B cell (primary cell): Measurements from ENCODE around the gene HIP1. TPM values are rescaled to one million over a fixed set of nuclear protein-coding genes. Genes with fewer than 3 reads are reported as not detected.

ENCODE experiments used
- ATAC-seq: fragments of 200-7000 bp; cut with Tn5 transposase; one replicate; pipeline ENCODE4 v1.10.0; 2021; ENCODE audit warnings: low read depth, mild to moderate bottlenecking, moderate number of reproducible peaks, moderate library complexity
- CTCF ChIA-PET: fragments of 350-600 bp; sonication (Branson Sonifier 250); formaldehyde crosslinking; loops from one replicate; lab custom pipeline; 2021; ENCODE audit warnings: antibody characterized with exemption, inconsistent platforms; lab: Charles Lee
- POLR2A ChIA-PET: fragments of 350-600 bp; sonication (Branson Sonifier 250); formaldehyde crosslinking; loops from one replicate; lab custom pipeline; 2021; ENCODE audit warnings: antibody characterized with exemption; lab: Charles Lee
- DNase-seq: peaks from one replicate; pipeline ENCODE4 v3.0.0; 2013
- H2AFZ ChIP-seq: 2 replicates; pipeline ENCODE4 v1.6.1; 2012; ENCODE audit warnings: mild to moderate bottlenecking, low read depth, low read length; ENCODE audit not compliant: insufficient read depth, poor library complexity, severe bottlenecking
- H3K27ac ChIP-seq, 2 donors: 1 replicate in 1 of 2; 2 replicates in 1 of 2; pipeline ENCODE4 v1.5.1; 2012 to 2013; ENCODE audit warnings: low read length in 2 of 2, mild to moderate bottlenecking in 2 of 2, moderate library complexity in 1 of 2
- H3K27me3 ChIP-seq, 4 experiments: fragments of 200-600 bp in 1 of 4; sonication (generic) in 1 of 4; replicated peaks in 1 of 4; 1 replicate in 2 of 4; 2 replicates in 2 of 4; pipeline versions ENCODE4 v1.6.1 to v1.7.0; 2013 to 2016; ENCODE audit warnings: low read length in 3 of 4, mild to moderate bottlenecking in 2 of 4, mixed read lengths in 1 of 4, moderate library complexity in 1 of 4; ENCODE audit not compliant: insufficient read depth in 4 of 4, control insufficient read depth in 3 of 4; ENCODE audit errors: control extremely low read depth in 1 of 4
- H3K36me3 ChIP-seq, 2 experiments: replicated peaks in 1 of 2; 1 replicate in 1 of 2; 2 replicates in 1 of 2; pipeline versions ENCODE4 v1.6.1 to v1.7.1; 2013; ENCODE audit warnings: low read length in 1 of 2; ENCODE audit not compliant: insufficient read depth in 2 of 2, control insufficient read depth in 1 of 2; ENCODE audit errors: control extremely low read depth in 1 of 2, extremely low read depth in 1 of 2
- H3K4me1 ChIP-seq, 2 donors: fragments of 200-600 bp in 1 of 2; sonication (generic) in 1 of 2; 1 replicate in 1 of 2; 2 replicates in 1 of 2; pipeline versions ENCODE4 v1.5.1 to v1.6.1; 2013 to 2017; ENCODE audit warnings: low read length in 2 of 2; ENCODE audit not compliant: control insufficient read depth in 2 of 2, insufficient read depth in 2 of 2
- H3K4me2 ChIP-seq: replicated peaks from 2 replicates; pipeline ENCODE3; 2012; ENCODE audit warnings: mild to moderate bottlenecking, low read depth, low read length; ENCODE audit not compliant: poor library complexity, severe bottlenecking
- H3K4me3 ChIP-seq, 5 experiments: fragments of 200-600 bp in 1 of 5; sonication (generic) in 1 of 5; 1 replicate in 3 of 5; 2 replicates in 2 of 5; pipeline versions ENCODE4 v1.5.1 to v1.7.0; 2011 to 2016; ENCODE audit warnings: low read length in 4 of 5, mild to moderate bottlenecking in 4 of 5, low read depth in 2 of 5, control low read depth in 1 of 5, moderate library complexity in 1 of 5; ENCODE audit not compliant: insufficient read depth in 1 of 5; ENCODE audit errors: control extremely low read depth in 1 of 5, extremely low read depth in 1 of 5
- H3K79me2 ChIP-seq: fragments of 200-600 bp; sonication (generic); one replicate; pipeline ENCODE4 v1.6.0; 2016; ENCODE audit warnings: low read length; ENCODE audit not compliant: control insufficient read depth, insufficient read depth
- H3K9ac ChIP-seq: fragments of 200-600 bp; sonication (generic); 2 replicates; pipeline ENCODE4 v1.6.1; 2017; ENCODE audit warnings: mild to moderate bottlenecking, low read length, moderate library complexity
- H3K9me3 ChIP-seq, 3 donors: one replicate each; pipeline versions ENCODE4 v1.6.1 to v1.7.1; 2013; ENCODE audit warnings: low read length in 2 of 3; ENCODE audit not compliant: control insufficient read depth in 2 of 3, insufficient read depth in 1 of 3; ENCODE audit errors: control extremely low read depth in 1 of 3
- H4K20me1 ChIP-seq: 2 replicates; pipeline ENCODE4 v1.6.0; 2012; ENCODE audit warnings: mild to moderate bottlenecking, low read length; ENCODE audit not compliant: insufficient read depth, control insufficient read depth, poor library complexity, severe bottlenecking
- H3K27ac Mint-ChIP-seq: one replicate; pipeline ENCODE4 v1.8.0; 2021; ENCODE audit warnings: mixed read lengths
- H3K27me3 Mint-ChIP-seq: one replicate; pipeline ENCODE4 v1.8.0; 2021; ENCODE audit warnings: mixed read lengths
- H3K4me1 Mint-ChIP-seq: one replicate; pipeline ENCODE4 v1.8.0; 2021; ENCODE audit warnings: mixed read lengths
- H3K4me3 Mint-ChIP-seq: one replicate; pipeline ENCODE4 v1.8.0; 2021; ENCODE audit warnings: mixed read lengths
- H3K9me3 Mint-ChIP-seq: one replicate; pipeline ENCODE4 v1.8.0; 2022; ENCODE audit warnings: mixed read lengths; ENCODE audit not compliant: insufficient read depth
- EZH2 ChIP-seq: IDR thresholded peaks from 2 replicates; pipeline ENCODE4 v1.6.1; 2012; ENCODE audit warnings: borderline replicate concordance, low read depth, mild to moderate bottlenecking, moderate library complexity, low read length; ENCODE audit not compliant: insufficient read depth, poor library complexity, severe bottlenecking
- WGBS: methylation state at CpG from one replicate; pipeline ENCODE4 v1.1.5; 2013; ENCODE audit warnings: missing lambda C conversion rate; ENCODE audit not compliant: insufficient coverage; 5-methylcytosine and 5-hydroxymethylcytosine counted together
- intact Hi-C: fragments of 100-400 bp; cut with micrococcal nuclease; formaldehyde crosslinking; loops from one replicate; pipeline ENCODE4 v1.10.0; 2022
- polyA plus RNA-seq: library from polyadenylated mRNA; depleted of rRNA; stranded (reverse); fragments of >200 nt; gene quantifications from 2 replicates; pipeline ENCODE4 v1.2.3, GENCODE V29; 2012
- total RNA-seq, 2 donors: library from RNA; stranded (reverse); fragments of 120-200 nt in 1 of 2; gene quantifications; 1 replicate in 1 of 2; 2 replicates in 1 of 2; pipeline versions ENCODE4 v1.2.3 to v1.2.4, GENCODE V29; 2013 to 2022
- TF ChIP-seq, protein P1 (sequence below): fragments of 200-600 bp; IDR thresholded peaks from one replicate; pipeline ENCODE4 v1.8.0; 2022; ENCODE audit warnings: antibody characterized with exemption, mild to moderate bottlenecking

The HIP1 gene
- total and polyA plus RNA-seq, 2 donors (not counting 1 experiment from before 2014, with no cell fraction given): 6.5 to 16.7 TPM

GRCh38 chr7:75647709-75648438 lies 90.9 kb downstream of the HIP1 start:
- ATAC-seq (no peak), DNase-seq (no peak)
- Mint-ChIP-seq H3K27me3 (no peaks in the 10 kb centered on the region), H3K27ac (peak overlapping the region; percentile 50), H3K4me3 (no peak overlapping the region), H3K4me1 (no peaks in the 10 kb centered on the region), H3K9me3 (no peaks in the 10 kb centered on the region)
- Histone ChIP-seq H3K27me3 (no peaks in the 10 kb centered on the region), H4K20me1 (no peaks in the 10 kb centered on the region), H2AFZ (no peak overlapping the region), H3K4me3 (no peak overlapping the region), H3K9me3 (peaks cover 0 to 23% (median 6%) of the 10 kb centered on the region in 3 donors), H3K79me2 (no peaks in the 10 kb centered on the region), H3K4me2 (no peak overlapping the region), H3K4me1 (no peaks in the 10 kb centered on the region), H3K9ac (no peak overlapping the region), H3K27ac (no peak overlapping the region), H3K36me3 (no peaks in the 10 kb centered on the region)
- TF ChIP-seq EZH2: no peak
- TF ChIP-seq, protein P1, sequence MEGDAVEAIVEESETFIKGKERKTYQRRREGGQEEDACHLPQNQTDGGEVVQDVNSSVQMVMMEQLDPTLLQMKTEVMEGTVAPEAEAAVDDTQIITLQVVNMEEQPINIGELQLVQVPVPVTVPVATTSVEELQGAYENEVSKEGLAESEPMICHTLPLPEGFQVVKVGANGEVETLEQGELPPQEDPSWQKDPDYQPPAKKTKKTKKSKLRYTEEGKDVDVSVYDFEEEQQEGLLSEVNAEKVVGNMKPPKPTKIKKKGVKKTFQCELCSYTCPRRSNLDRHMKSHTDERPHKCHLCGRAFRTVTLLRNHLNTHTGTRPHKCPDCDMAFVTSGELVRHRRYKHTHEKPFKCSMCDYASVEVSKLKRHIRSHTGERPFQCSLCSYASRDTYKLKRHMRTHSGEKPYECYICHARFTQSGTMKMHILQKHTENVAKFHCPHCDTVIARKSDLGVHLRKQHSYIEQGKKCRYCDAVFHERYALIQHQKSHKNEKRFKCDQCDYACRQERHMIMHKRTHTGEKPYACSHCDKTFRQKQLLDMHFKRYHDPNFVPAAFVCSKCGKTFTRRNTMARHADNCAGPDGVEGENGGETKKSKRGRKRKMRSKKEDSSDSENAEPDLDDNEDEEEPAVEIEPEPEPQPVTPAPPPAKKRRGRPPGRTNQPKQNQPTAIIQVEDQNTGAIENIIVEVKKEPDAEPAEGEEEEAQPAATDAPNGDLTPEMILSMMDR: no peak
- WGBS: 99% methylated on average over 6 of the region's 6 CpGs
- intact Hi-C loops: no loop called here
- ChIA-PET CTCF (interaction anchor here (0.5 to 1.2 kb wide), 3 partner anchors 9 to 114 kb away, joined by 3 to 5 read pairs (median 4); no protein-coding TSS in a partner anchor), POLR2A (no interaction called here)

- POLR2A ChIA-PET: no interaction called here
- ATAC-seq: no peak
- peaks cover 0 to 26% (median 7%) of the 10 kb centered on the region in 3 donors for H3K9me3 ChIP-seq
- H4K20me1 ChIP-seq: no peaks in the 10 kb centered on the region
- no peak overlapping the region for H3K9ac ChIP-seq
- no peak overlapping the region for H3K27ac ChIP-seq
- no peaks in the 10 kb centered on the region for H3K4me1 ChIP-seq
- H3K4me2 ChIP-seq: no peak overlapping the region
- Mint-ChIP-seq H3K9me3 (no peaks in the 10 kb centered on the region), H3K27me3 (no peaks in the 10 kb centered on the region), H3K4me1 (peaks cover 4% of the 10 kb centered on the region), H3K27ac (no peak overlapping the region), H3K4me3 (no peak overlapping the region)
- no peaks in the 10 kb centered on the region for H3K27me3 ChIP-seq
- intact Hi-C loops: no loop called here
- no peak overlapping the region for H2AFZ ChIP-seq
- H3K4me3 ChIP-seq: no peak overlapping the region
- no peaks in the 10 kb centered on the region for H3K36me3 ChIP-seq
- TF ChIP-seq EZH2: no peak
- TF ChIP-seq, protein P1: no peak
- no peaks in the 10 kb centered on the region for H3K79me2 ChIP-seq
- WGBS: 93% methylated on average over 7 of the region's 9 CpGs
- CTCF ChIA-PET: no interaction called here
- no peak for DNase-seq
Observed at GRCh38 chr7:75646571-75647102, 92.1 kb downstream of the HIP1 start.
